HUDEP-2 (cell line): ENCODE results near the gene LDB2.
"Not testable (repeated sequence)": the region's sequence is repeated elsewhere in the genome, so short reads cannot be mapped to it uniquely, and the experiment has no call there.

Experiments
- DNase-seq, 76 experiments: peaks; one replicate each; lab custom pipeline; 2025; ENCODE audit not compliant: unreplicated experiment in 76 of 76; lab: John Stamatoyannopoulos, UW

Gene LDB2

GRCh38 chr4:16579866-16580265, 318.6 kb downstream of the LDB2 start:
- DNase-seq, result no peak

- no peak for DNase-seq
Measured at GRCh38 chr4:16577177-16577576, 321.3 kb downstream of the LDB2 start.

- DNase-seq, result no peak
Measured at GRCh38 chr4:16574981-16575380, 323.5 kb downstream of the LDB2 start.

GRCh38 chr4:16573739-16574138, 324.7 kb downstream of the LDB2 start:
- no peak for DNase-seq

- DNase-seq, result no peak
Measured at GRCh38 chr4:16573206-16573605, 325.2 kb downstream of the LDB2 start.

GRCh38 chr4:16572631-16573030, 325.8 kb downstream of the LDB2 start:
- DNase-seq, result no peak

GRCh38 chr4:16572161-16572560, 326.3 kb downstream of the LDB2 start:
- no peak for DNase-seq

- no peak for DNase-seq
Measured at GRCh38 chr4:16569790-16570189, 328.7 kb downstream of the LDB2 start.

- not testable (repeated sequence) for DNase-seq
Measured at GRCh38 chr4:16557316-16557715, 341.1 kb downstream of the LDB2 start.

- no peak for DNase-seq
Measured at GRCh38 chr4:16555156-16555555, 343.3 kb downstream of the LDB2 start.

- DNase-seq, result no peak
Measured at GRCh38 chr4:16550531-16550930, 347.9 kb downstream of the LDB2 start.

- no peak for DNase-seq
Measured at GRCh38 chr4:16545656-16546055, 352.8 kb downstream of the LDB2 start.

GRCh38 chr4:16544869-16545268, 353.6 kb downstream of the LDB2 start:
- no peak for DNase-seq

GRCh38 chr4:16544251-16544721, 354.2 kb downstream of the LDB2 start:
- no peak for DNase-seq

GRCh38 chr4:16537926-16538325, 360.5 kb downstream of the LDB2 start:
- no peak for DNase-seq

GRCh38 chr4:16532240-16532970, 366.0 kb downstream of the LDB2 start:
- no peak for DNase-seq

- no peak for DNase-seq
Measured at GRCh38 chr4:16530688-16531635, 367.5 kb downstream of the LDB2 start.

- no peak for DNase-seq
Measured at GRCh38 chr4:16524911-16525554, 373.4 kb downstream of the LDB2 start.

GRCh38 chr4:16524406-16524805, 374.0 kb downstream of the LDB2 start:
- no peak for DNase-seq

GRCh38 chr4:16523526-16523925, 374.9 kb downstream of the LDB2 start:
- not testable (repeated sequence) for DNase-seq
